ENCODE measurements around the gene RIT2.
"Not testable (repeated sequence)": the region's sequence is repeated elsewhere in the genome, so short reads cannot be mapped to it uniquely, and the experiment has no call there.

Gene RIT2

GRCh38 chr18:42822711-42823110 lies 292.8 kb downstream of the RIT2 start:
- no peak for DNase-seq

GRCh38 chr18:42821492-42821891 lies 294.0 kb downstream of the RIT2 start:
- DNase-seq = no peak

- no peak for DNase-seq
Measured at GRCh38 chr18:42814618-42815017, 300.9 kb downstream of the RIT2 start.

- no peak for DNase-seq
Measured at GRCh38 chr18:42814184-42814583, 301.3 kb downstream of the RIT2 start.

GRCh38 chr18:42813570-42813969 lies 301.9 kb downstream of the RIT2 start:
- DNase-seq = no peak

- DNase-seq = no peak
Measured at GRCh38 chr18:42807887-42808286, 307.6 kb downstream of the RIT2 start.

GRCh38 chr18:42801706-42802105 lies 313.8 kb downstream of the RIT2 start:
- DNase-seq = no peak

- no peak for DNase-seq
Measured at GRCh38 chr18:42798606-42799170, 316.8 kb downstream of the RIT2 start.

- DNase-seq = not testable (repeated sequence)
Measured at GRCh38 chr18:42795213-42795789, 320.2 kb downstream of the RIT2 start.

- no peak for DNase-seq
Measured at GRCh38 chr18:42792731-42793130, 322.8 kb downstream of the RIT2 start.

GRCh38 chr18:42784632-42785031 lies 330.9 kb downstream of the RIT2 start:
- DNase-seq = no peak

- DNase-seq = no peak
Measured at GRCh38 chr18:42782929-42783328, 332.6 kb downstream of the RIT2 start.

- DNase-seq = no peak
Measured at GRCh38 chr18:42781298-42781815, 334.1 kb downstream of the RIT2 start.

- no peak for DNase-seq
Measured at GRCh38 chr18:42780171-42780570, 335.3 kb downstream of the RIT2 start.

GRCh38 chr18:42778445-42779042 lies 336.9 kb downstream of the RIT2 start:
- no peak for DNase-seq

GRCh38 chr18:42778024-42778423 lies 337.5 kb downstream of the RIT2 start:
- no peak for DNase-seq

- DNase-seq = no peak
Measured at GRCh38 chr18:42773870-42774269, 341.6 kb downstream of the RIT2 start.

- DNase-seq = no peak
Measured at GRCh38 chr18:42771936-42772335, 343.5 kb downstream of the RIT2 start.

- no peak for DNase-seq
Measured at GRCh38 chr18:42765302-42765701, 350.2 kb downstream of the RIT2 start.

GRCh38 chr18:42760290-42760689 lies 355.2 kb downstream of the RIT2 start:
- no peak for DNase-seq

- DNase-seq = no peak
Measured at GRCh38 chr18:42758852-42759251, 356.6 kb downstream of the RIT2 start.

GRCh38 chr18:42756214-42756613 lies 359.3 kb downstream of the RIT2 start:
- no peak for DNase-seq

- no peak for DNase-seq
Measured at GRCh38 chr18:42752916-42753315, 362.6 kb downstream of the RIT2 start.

- no peak for DNase-seq
Measured at GRCh38 chr18:42746794-42747193, 368.7 kb downstream of the RIT2 start.

GRCh38 chr18:42745931-42746330 lies 369.6 kb downstream of the RIT2 start:
- no peak for DNase-seq
